ENCODE results near the gene KCMF1. TPM values are rescaled to one million over a fixed set of nuclear protein-coding genes. Genes with fewer than 3 reads are reported as not detected.

The KCMF1 gene
- total and polyA plus RNA-seq, 2 of the 13 experiments (the other 11 are each of a cell fraction or from before 2014, with no cell fraction given) = 62.1 to 116 TPM

DNA sequence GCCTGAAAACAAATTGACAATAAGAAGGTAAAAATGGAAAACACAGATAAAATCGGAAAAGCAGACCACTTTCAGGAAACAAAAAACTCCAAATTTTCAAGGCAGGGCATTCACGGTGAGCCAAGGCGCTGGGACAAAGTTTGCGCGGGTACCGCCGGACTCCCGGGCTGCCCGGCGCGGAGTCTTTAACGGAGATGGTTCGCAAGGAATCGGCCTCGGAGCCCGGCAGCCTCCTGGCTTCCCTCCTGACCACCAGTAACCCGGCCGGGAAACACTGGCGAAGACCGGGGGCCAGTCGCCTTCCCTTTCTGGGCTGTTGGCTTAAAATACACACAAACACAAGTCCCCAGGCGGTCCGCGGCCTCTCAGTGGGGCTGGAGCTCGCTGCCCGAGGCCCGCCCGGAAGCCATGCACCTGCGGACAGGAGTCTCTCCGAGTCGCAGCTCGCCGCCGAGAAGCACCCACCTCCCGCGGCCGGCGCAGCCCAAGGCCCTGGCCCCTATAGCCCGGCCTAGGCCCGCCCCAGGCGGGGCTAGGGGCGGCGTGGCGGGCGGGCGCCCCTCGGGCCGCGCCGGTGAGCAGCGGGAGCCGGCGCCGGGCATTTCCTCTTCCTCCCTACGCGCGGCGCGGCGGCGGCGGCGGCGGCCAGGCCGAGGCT lies 622 bp upstream of the KCMF1 start (continued):
- TF ChIP-seq, protein P1, sequence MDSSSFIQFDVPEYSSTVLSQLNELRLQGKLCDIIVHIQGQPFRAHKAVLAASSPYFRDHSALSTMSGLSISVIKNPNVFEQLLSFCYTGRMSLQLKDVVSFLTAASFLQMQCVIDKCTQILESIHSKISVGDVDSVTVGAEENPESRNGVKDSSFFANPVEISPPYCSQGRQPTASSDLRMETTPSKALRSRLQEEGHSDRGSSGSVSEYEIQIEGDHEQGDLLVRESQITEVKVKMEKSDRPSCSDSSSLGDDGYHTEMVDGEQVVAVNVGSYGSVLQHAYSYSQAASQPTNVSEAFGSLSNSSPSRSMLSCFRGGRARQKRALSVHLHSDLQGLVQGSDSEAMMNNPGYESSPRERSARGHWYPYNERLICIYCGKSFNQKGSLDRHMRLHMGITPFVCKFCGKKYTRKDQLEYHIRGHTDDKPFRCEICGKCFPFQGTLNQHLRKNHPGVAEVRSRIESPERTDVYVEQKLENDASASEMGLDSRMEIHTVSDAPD (CRISPR knock-in tag; IDR thresholded peaks at IDR 0.05) = no peak
- TF ChIP-seq ZNF605 (CRISPR knock-in tag; IDR thresholded peaks at IDR 0.05) (peak; percentile 54; the same call in 1 of the 2 replicates), HDAC6 (IDR thresholded peaks at IDR 0.05; ENCODE audit: low read depth, low read length) (no peak), THAP11 (CRISPR knock-in tag; IDR thresholded peaks at IDR 0.05) (peak; percentile 49; the same call in 1 of the 2 replicates), MYC (CRISPR knock-in tag; IDR thresholded peaks at IDR 0.05; ENCODE audit: borderline replicate concordance) (peak; percentile 42), ETV5 (CRISPR knock-in tag; IDR thresholded peaks at IDR 0.05; ENCODE audit: borderline replicate concordance) (0 out of 2 replicates have a peak, but pooled peaks have one; percentile 36), SP4 (CRISPR knock-in tag; IDR thresholded peaks at IDR 0.05) (no peak), ZNF292 (CRISPR knock-in tag; IDR thresholded peaks at IDR 0.05; ENCODE audit: borderline replicate concordance, low read depth) (0 out of 2 replicates have a peak, but pooled peaks have one; percentile 23), CBX5 (CRISPR knock-in tag; IDR thresholded peaks at IDR 0.05; ENCODE audit: borderline replicate concordance) (no peak), HNRNPK (IDR thresholded peaks at IDR 0.05; ENCODE audit: low read depth, low read length, poor library complexity, severe bottlenecking) (no peak), FOXC1 (CRISPR knock-in tag; IDR thresholded peaks at IDR 0.05; ENCODE audit: borderline replicate concordance) (peak; percentile 73; the same call in 1 of the 2 replicates), ZNF746 (CRISPR knock-in tag; IDR thresholded peaks at IDR 0.05) (peak; percentile 73), TSC22D2 (CRISPR knock-in tag; IDR thresholded peaks at IDR 0.05; ENCODE audit: borderline replicate concordance) (peak; percentile 51; the same call in 1 of the 2 replicates), GATAD1 (CRISPR knock-in tag; IDR thresholded peaks at IDR 0.05) (peak; percentile 30; the same call in 1 of the 2 replicates), EEA1 (CRISPR knock-in tag; IDR thresholded peaks at IDR 0.05; ENCODE audit: borderline replicate concordance) (peak; percentile 68; the same call in 1 of the 2 replicates), PHF8 (CRISPR knock-in tag; IDR thresholded peaks at IDR 0.05) (peak; percentile 90), ATF7-NPFF (CRISPR knock-in tag; IDR thresholded peaks at IDR 0.05; ENCODE audit: low read depth) (peak; percentile 50), ZNF747 (CRISPR knock-in tag; IDR thresholded peaks at IDR 0.05; ENCODE audit: borderline replicate concordance) (peak; percentile 28; the same call in 1 of the 2 replicates), ZC3H13 (CRISPR knock-in tag; IDR thresholded peaks at IDR 0.05) (0 out of 2 replicates have a peak, but pooled peaks have one; percentile 69), AHR (CRISPR knock-in tag; IDR thresholded peaks at IDR 0.05) (peak; percentile 87; the same call in 1 of the 2 replicates), ZNF775 (CRISPR knock-in tag; IDR thresholded peaks at IDR 0.05; ENCODE audit: borderline replicate concordance) (0 out of 2 replicates have a peak, but pooled peaks have one; percentile 14), HMG20A (CRISPR knock-in tag; IDR thresholded peaks at IDR 0.05; ENCODE audit: borderline replicate concordance) (no peak), RBFOX2 (IDR thresholded peaks at IDR 0.05; ENCODE audit: low read depth, low read length) (peak; percentile 90), KAT8 (CRISPR knock-in tag; IDR thresholded peaks at IDR 0.05) (peak; percentile 32; the same call in 1 of the 2 replicates)
- TF ChIP-seq, protein P2, sequence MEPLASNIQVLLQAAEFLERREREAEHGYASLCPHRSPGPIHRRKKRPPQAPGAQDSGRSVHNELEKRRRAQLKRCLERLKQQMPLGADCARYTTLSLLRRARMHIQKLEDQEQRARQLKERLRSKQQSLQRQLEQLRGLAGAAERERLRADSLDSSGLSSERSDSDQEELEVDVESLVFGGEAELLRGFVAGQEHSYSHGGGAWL (CRISPR knock-in tag; IDR thresholded peaks at IDR 0.05) = peak; percentile 54; the same call in 1 of the 2 replicates
- TF ChIP-seq, protein P3, sequence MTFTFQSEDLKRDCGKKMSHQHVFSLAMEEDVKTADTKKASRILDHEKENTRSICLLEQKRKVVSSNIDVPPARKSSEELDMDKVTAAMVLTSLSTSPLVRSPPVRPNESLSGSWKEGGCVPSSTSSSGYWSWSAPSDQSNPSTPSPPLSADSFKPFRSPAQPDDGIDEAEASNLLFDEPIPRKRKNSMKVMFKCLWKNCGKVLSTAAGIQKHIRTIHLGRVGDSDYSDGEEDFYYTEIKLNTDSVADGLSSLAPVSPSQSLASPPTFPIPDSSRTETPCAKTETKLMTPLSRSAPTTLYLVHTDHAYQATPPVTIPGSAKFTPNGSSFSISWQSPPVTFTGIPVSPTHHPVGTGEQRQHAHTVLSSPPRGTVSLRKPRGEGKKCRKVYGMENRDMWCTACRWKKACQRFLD (CRISPR knock-in tag; IDR thresholded peaks at IDR 0.05; ENCODE audit: borderline replicate concordance) = peak; percentile 74
- TF ChIP-seq, protein P4, sequence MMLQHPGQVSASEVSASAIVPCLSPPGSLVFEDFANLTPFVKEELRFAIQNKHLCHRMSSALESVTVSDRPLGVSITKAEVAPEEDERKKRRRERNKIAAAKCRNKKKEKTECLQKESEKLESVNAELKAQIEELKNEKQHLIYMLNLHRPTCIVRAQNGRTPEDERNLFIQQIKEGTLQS (CRISPR knock-in tag; IDR thresholded peaks at IDR 0.05) = peak; percentile 37; the same call in 1 of the 2 replicates
